Astrocyte of the spinal cord (primary cell): Measurements from ENCODE around the gene SEC22C.
"Not testable (repeated sequence)": the region's sequence is repeated elsewhere in the genome, so short reads cannot be mapped to it uniquely, and the experiment has no call there.

Experiments
- DNase-seq: peaks from one replicate; pipeline ENCODE4 v3.0.0; 2011; ENCODE audit warnings: low read depth, low spot score
- H3K4me3 ChIP-seq: 2 replicates; pipeline ENCODE4 v1.5.1; 2011; ENCODE audit warnings: low read depth, mild to moderate bottlenecking, low read length, moderate library complexity
- in situ Hi-C: cut with HindIII; loops from 2 replicates; pipeline ENCODE4 v1.10.0; 2017; ENCODE audit warnings: low sequenced_read_pairs
- TF ChIP-seq, protein P1 (sequence below): IDR thresholded peaks from 2 replicates; pipeline ENCODE4 v1.5.1; 2012; ENCODE audit warnings: low read depth, mild to moderate bottlenecking, low read length, inconsistent platforms

The SEC22C gene

DNA sequence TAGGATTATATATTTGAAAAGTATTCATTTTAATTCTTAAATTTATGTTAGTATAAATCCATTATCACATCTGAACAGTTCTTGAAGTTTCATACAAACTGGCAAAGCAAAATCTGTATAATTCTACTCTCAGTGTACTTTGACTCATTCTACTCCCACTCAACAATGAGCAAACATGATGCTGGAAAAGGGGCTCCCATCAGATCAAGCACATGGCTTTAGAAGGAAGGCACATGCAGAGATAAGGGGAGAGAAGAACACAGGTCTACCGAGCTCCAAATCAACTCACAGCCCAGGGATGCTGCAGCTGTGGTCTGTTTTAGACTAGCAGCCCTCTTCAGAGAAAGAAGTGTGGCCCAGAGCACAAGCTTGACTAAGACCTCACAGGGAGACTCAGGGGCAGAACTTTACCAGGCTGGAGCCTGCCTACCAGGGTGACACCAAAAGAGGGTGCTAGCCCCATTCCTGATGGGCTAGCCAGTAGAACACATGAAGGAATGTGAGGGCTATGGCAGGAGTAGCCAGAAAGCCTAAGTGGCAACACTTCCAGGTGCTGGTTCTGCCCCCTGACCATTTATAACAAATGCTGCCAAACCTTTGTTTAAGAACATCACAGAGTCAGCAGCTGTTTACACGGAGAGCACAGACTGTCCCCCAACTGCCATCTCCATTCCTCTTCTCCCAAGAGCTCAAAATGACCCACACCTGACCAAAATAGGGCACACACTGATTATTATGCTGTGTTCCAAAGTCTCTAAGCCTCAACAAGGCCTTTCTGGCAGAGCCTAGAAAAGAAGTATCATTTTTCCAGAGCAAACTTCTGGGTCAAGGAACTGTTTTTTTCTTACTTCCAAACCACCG lies 19.5 kb downstream of the SEC22C start:
- TF ChIP-seq, protein P1, sequence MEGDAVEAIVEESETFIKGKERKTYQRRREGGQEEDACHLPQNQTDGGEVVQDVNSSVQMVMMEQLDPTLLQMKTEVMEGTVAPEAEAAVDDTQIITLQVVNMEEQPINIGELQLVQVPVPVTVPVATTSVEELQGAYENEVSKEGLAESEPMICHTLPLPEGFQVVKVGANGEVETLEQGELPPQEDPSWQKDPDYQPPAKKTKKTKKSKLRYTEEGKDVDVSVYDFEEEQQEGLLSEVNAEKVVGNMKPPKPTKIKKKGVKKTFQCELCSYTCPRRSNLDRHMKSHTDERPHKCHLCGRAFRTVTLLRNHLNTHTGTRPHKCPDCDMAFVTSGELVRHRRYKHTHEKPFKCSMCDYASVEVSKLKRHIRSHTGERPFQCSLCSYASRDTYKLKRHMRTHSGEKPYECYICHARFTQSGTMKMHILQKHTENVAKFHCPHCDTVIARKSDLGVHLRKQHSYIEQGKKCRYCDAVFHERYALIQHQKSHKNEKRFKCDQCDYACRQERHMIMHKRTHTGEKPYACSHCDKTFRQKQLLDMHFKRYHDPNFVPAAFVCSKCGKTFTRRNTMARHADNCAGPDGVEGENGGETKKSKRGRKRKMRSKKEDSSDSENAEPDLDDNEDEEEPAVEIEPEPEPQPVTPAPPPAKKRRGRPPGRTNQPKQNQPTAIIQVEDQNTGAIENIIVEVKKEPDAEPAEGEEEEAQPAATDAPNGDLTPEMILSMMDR: no peak
- no peak overlapping the region for H3K4me3 ChIP-seq
- no peak for DNase-seq
- in situ Hi-C loops: no loop called here

DNA sequence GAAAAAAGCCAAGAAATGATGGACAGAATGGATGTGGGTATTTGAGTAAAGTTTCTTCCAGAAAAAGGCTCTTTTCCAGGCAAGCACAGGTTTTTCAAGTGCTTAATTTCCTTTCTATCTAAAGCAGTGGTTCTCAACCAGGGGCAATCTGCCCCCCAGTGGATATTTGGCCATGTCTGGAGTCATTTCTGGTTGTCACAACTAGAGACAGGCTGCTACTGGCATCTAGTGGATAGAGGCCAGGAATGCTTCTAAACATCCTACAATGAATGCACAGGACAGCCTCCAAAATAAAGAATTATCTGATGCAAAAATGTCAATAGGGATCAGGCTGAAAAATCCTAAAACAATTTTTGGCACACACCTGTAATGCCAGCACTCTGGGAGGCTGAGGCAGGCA lies 23.9 kb downstream of the SEC22C start:
- H3K4me3 ChIP-seq: no peak overlapping the region
- TF ChIP-seq, protein P1: no peak
- in situ Hi-C loops: no loop called here
- no peak for DNase-seq

GRCh38 chr3:42556817-42557216 lies 24.9 kb downstream of the SEC22C start:
- DNase-seq, in situ Hi-C loops, H3K4me3 ChIP-seq: not testable (repeated sequence)

DNA sequence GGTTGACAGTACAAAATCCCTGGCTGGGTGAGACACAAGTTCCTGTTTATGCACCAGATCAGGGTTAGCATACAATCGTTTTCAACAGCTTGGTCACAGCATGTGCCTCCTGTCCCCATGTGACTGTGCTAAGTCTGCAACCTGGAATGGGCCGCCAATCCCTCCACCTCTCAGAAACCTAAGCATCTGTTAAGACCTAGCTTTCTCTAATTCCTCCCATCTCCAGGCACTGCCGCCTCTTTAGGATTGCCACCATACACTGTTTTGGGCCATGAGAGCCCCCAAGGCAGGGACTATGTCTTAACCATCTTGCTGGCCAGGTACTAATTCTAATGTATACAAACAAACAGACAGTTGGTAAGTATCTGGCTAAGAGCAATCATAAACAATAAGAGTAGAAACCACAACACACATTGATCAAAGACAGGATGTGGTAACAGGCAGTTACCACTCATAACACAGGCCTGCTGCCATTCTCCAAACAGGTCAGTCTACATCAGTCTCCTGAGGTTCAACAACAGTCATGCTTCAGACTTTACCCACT lies 25.6 kb downstream of the SEC22C start:
- in situ Hi-C loops: no loop called here
- H3K4me3 ChIP-seq: no peak overlapping the region
- DNase-seq: no peak
- TF ChIP-seq, protein P1: no peak

DNA sequence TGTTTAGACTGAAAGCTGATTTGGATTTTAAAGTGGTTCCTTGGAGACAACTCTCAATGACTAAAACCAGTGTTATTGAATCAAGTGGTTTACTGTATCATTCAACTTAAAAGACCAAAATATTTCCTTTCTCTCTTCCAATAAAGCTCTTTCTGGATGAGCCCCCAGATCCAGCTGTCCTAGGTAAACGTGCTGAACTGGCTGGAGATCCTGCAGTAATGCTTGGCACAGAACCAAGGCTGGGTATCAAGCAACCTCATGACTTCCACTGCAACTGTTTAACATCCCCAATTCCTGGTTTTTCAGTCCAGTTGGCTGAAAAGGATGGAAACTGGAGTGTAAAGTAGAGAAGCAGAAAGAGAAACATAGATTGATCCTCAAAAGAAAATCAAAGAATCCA lies 28.9 kb downstream of the SEC22C start:
- no peak for DNase-seq
- H3K4me3 ChIP-seq: no peak overlapping the region
- TF ChIP-seq, protein P1: no peak
- in situ Hi-C loops: no loop called here

DNA sequence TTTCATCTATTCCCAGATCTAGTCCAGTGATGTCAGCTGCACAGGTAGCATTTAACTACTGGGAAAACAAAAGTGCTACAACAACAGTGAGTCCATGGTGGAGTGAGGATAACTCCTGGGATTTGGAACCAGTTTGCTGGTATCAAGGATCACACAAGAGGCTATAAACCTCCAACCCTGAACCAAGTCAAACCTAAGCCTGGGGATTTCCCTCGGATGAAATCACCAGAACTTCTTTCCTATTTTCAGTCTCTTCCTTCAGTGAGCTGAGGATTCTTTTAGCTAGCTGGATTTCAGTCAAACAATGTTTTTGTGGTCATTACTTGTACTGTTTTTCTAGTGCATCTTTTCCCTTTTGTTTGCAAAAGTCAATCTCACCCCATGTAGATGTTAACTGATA lies 31.5 kb downstream of the SEC22C start:
- in situ Hi-C loops: no loop called here
- TF ChIP-seq, protein P1: no peak
- DNase-seq: no peak
- H3K4me3 ChIP-seq: no peak overlapping the region

GRCh38 chr3:42549131-42549530 lies 32.6 kb downstream of the SEC22C start:
- no peak overlapping the region for H3K4me3 ChIP-seq
- DNase-seq: no peak
- TF ChIP-seq, protein P1: no peak
- in situ Hi-C loops: no loop called here
